Smooth muscle cell (in vitro differentiated cells): Measurements from ENCODE around the gene B4GALT2. TPM values are rescaled to one million over a fixed set of nuclear protein-coding genes. Genes with fewer than 3 reads are reported as not detected.
A peak's percentile ranks its signal among the peaks of the same experiment; 100 is the strongest.

Experiments
- DNase-seq: peaks from one replicate; lab custom pipeline; 2025; ENCODE audit not compliant: unreplicated experiment; lab: John Stamatoyannopoulos, UW
- H2AFZ ChIP-seq: fragments of 200-600 bp; sonication (generic); 2 replicates; pipeline ENCODE4 v1.6.0; 2016; ENCODE audit warnings: antibody characterized with exemption, low read depth, mild to moderate bottlenecking
- H3F3A ChIP-seq: fragments of 200-600 bp; sonication (generic); 2 replicates; pipeline ENCODE4 v1.6.0; 2017; ENCODE audit warnings: antibody characterized with exemption, low read depth
- H3K27ac ChIP-seq: fragments of 200-600 bp; sonication (generic); 2 replicates; pipeline ENCODE4 v1.5.1; 2016; ENCODE audit warnings: low read depth, mild to moderate bottlenecking
- H3K27me3 ChIP-seq: fragments of 200-600 bp; sonication (generic); 2 replicates; pipeline ENCODE4 v1.6.1; 2016; ENCODE audit warnings: low read depth, mild to moderate bottlenecking
- H3K36me3 ChIP-seq: fragments of 200-600 bp; sonication (generic); 2 replicates; pipeline ENCODE4 v1.5.1; 2016; ENCODE audit warnings: low read depth
- H3K4me1 ChIP-seq: fragments of 200-600 bp; sonication (generic); 2 replicates; pipeline ENCODE4 v1.5.1; 2016; ENCODE audit warnings: low read depth
- H3K4me2 ChIP-seq: fragments of 200-600 bp; sonication (generic); 2 replicates; pipeline ENCODE4 v1.6.0; 2016; ENCODE audit warnings: mild to moderate bottlenecking
- H3K4me3 ChIP-seq: fragments of 200-600 bp; sonication (generic); 2 replicates; pipeline ENCODE4 v1.5.1; 2016; ENCODE audit warnings: mild to moderate bottlenecking
- H3K79me2 ChIP-seq: fragments of 200-600 bp; sonication (generic); 2 replicates; pipeline ENCODE4 v1.6.0; 2016; ENCODE audit warnings: low read depth, mild to moderate bottlenecking
- H3K9ac ChIP-seq: fragments of 200-600 bp; sonication (generic); 2 replicates; pipeline ENCODE4 v1.6.0; 2016; ENCODE audit warnings: low read depth
- H3K9me3 ChIP-seq: fragments of 200-600 bp; sonication (generic); replicated peaks from 2 replicates; pipeline ENCODE4 v1.5.1; 2016; ENCODE audit warnings: low read depth
- H4K20me1 ChIP-seq: fragments of 200-600 bp; sonication (generic); 2 replicates; pipeline ENCODE4 v1.6.0; 2016; ENCODE audit warnings: low read depth
- WGBS: methylation state at CpG from one replicate; pipeline ENCODE4 v1.1.7; 2016; ENCODE audit warnings: low lambda C conversion rate; 5-methylcytosine and 5-hydroxymethylcytosine counted together
- polyA plus RNA-seq: library from polyadenylated mRNA; unstranded; fragments of >200 nt; fragmentation: Nextera tagmentation; extraction: Ambion mirVana; gene quantifications from 2 replicates; pipeline ENCODE4 v1.2.1, GENCODE V29; 2016
- total RNA-seq: library from RNA; depleted of rRNA; stranded (reverse); fragments of >200 nt; gene quantifications from 2 replicates; pipeline ENCODE4 v1.2.3, GENCODE V29; 2014
- TF ChIP-seq, protein P1 (sequence below): fragments of 200-600 bp; sonication (generic); IDR thresholded peaks from 2 replicates; pipeline ENCODE4 v1.5.1; 2017; ENCODE audit warnings: borderline replicate concordance, mild to moderate bottlenecking, antibody characterized with exemption; ENCODE audit not compliant: insufficient read depth, poor library complexity, severe bottlenecking

Gene B4GALT2
- total and polyA plus RNA-seq, 2 experiments from 2014 or later, result 52.4 to 135 TPM

DNA sequence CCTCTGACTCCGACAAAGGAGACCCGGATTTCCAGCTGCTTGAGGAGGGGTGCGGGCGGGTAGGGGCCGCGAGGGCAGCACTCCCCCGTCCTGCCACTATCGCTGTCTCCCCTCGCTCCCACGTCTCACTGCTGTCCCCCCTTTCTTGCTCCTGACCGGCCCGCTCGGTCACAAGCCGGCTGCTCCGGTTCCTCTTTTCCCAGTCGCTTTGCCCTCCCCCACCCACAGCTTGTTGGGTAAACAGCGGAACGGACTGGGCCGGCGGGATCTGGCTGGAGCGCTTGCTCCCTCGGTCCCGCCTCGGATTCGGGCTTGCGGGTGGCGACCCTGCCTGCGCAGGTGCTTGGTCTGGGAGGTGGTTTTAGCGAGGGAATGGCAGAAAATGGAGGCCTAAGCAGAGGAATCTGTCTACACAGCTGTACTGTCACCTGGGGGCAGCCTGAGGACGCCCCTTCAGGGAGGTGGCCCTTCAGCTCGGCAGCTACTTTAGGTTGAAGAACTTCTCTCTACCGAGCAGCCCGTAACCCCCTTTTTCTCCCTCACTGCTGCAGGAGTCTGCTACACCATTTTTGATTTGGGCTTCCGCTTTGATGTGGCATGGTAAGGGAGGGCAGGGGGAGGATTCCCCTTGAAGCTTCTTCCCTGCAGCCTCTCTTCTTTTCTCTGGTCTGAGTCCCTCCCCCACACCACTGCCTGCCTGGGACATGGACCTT, 3.6 kb upstream of the B4GALT2 start:
- H3K27ac ChIP-seq, result peak overlapping the region; percentile 83
- no peaks in the 10 kb centered on the region for H3K9me3 ChIP-seq
- H3K27me3 ChIP-seq, result no peaks in the 10 kb centered on the region
- H2AFZ ChIP-seq, result peak overlapping the region; percentile 70
- H3K4me3 ChIP-seq, result peak overlapping the region; percentile 81
- TF ChIP-seq, protein P1, sequence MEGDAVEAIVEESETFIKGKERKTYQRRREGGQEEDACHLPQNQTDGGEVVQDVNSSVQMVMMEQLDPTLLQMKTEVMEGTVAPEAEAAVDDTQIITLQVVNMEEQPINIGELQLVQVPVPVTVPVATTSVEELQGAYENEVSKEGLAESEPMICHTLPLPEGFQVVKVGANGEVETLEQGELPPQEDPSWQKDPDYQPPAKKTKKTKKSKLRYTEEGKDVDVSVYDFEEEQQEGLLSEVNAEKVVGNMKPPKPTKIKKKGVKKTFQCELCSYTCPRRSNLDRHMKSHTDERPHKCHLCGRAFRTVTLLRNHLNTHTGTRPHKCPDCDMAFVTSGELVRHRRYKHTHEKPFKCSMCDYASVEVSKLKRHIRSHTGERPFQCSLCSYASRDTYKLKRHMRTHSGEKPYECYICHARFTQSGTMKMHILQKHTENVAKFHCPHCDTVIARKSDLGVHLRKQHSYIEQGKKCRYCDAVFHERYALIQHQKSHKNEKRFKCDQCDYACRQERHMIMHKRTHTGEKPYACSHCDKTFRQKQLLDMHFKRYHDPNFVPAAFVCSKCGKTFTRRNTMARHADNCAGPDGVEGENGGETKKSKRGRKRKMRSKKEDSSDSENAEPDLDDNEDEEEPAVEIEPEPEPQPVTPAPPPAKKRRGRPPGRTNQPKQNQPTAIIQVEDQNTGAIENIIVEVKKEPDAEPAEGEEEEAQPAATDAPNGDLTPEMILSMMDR, result no peak
- peak overlapping the region; percentile 99 for H3K4me2 ChIP-seq
- peaks cover 36% of the 10 kb centered on the region for H4K20me1 ChIP-seq
- H3K9ac ChIP-seq, result peak overlapping the region; percentile 93
- H3K36me3 ChIP-seq, result no peaks in the 10 kb centered on the region
- H3K4me1 ChIP-seq, result peaks cover 24% of the 10 kb centered on the region
- no peak for DNase-seq
- H3F3A ChIP-seq, result peaks cover 19% of the 10 kb centered on the region
- peaks cover 30% of the 10 kb centered on the region for H3K79me2 ChIP-seq
- 4% methylated on average over 24 of the region's 34 CpGs for WGBS

DNA sequence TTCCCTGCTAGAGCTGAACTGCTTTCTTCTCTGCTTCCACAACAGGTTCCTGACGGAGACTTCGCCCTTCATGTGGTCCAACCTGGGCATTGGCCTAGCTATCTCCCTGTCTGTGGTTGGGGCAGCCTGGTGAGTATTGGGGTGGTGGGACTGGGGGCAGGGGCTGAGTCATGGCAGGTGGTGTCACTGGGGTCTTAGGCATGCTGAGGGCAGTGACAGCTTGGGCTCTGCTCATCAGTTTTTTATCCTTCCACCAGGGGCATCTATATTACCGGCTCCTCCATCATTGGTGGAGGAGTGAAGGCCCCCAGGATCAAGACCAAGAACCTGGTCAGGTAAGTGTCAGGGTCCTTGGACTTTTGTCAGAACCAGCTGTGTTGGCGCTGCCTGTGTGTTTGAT, 3.0 kb upstream of the B4GALT2 start:
- no peak overlapping the region for H3K27ac ChIP-seq
- H3K27me3 ChIP-seq, result no peaks in the 10 kb centered on the region
- peaks cover 40% of the 10 kb centered on the region for H4K20me1 ChIP-seq
- TF ChIP-seq, protein P1, result no peak
- peak overlapping the region; percentile 93 for H3K9ac ChIP-seq
- peak overlapping the region; percentile 81 for H3K4me3 ChIP-seq
- 89% methylated on average over 4 of the region's 4 CpGs for WGBS
- H3K4me2 ChIP-seq, result peak overlapping the region; percentile 99
- H2AFZ ChIP-seq, result no peak overlapping the region
- no peak for DNase-seq
- peaks cover 24% of the 10 kb centered on the region for H3K79me2 ChIP-seq
- H3K36me3 ChIP-seq, result no peaks in the 10 kb centered on the region
- no peaks in the 10 kb centered on the region for H3K9me3 ChIP-seq
- H3K4me1 ChIP-seq, result peaks cover 18% of the 10 kb centered on the region
- peaks cover 19% of the 10 kb centered on the region for H3F3A ChIP-seq

DNA sequence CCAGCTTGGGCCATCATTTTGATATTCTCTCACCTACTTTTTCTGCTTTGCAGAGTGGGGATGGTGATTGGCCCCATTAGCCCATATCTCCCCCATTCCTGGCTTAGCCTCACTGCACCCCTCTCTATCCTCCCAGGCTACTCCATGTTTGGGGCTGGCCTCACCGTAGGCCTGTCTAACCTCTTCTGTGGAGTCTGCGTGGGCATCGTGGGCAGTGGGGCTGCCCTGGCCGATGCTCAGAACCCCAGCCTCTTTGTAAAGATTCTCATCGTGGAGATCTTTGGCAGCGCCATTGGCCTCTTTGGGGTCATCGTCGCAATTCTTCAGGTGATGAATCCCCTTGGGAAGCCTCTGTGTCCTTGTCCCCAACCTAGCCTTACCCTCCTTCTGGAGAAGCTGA, 2.1 kb upstream of the B4GALT2 start:
- Histone ChIP-seq H3K4me2 (no peak overlapping the region), H3K4me3 (no peak overlapping the region), H3K27ac (no peak overlapping the region), H3K27me3 (no peaks in the 10 kb centered on the region), H4K20me1 (peaks cover 47% of the 10 kb centered on the region), H3F3A (peaks cover 19% of the 10 kb centered on the region), H3K9me3 (no peaks in the 10 kb centered on the region), H3K79me2 (peaks cover 30% of the 10 kb centered on the region), H3K9ac (no peak overlapping the region), H3K36me3 (no peaks in the 10 kb centered on the region), H2AFZ (no peak overlapping the region), H3K4me1 (peaks cover 18% of the 10 kb centered on the region)
- TF ChIP-seq, protein P1, result no peak
- 96% methylated on average over 8 of the region's 8 CpGs for WGBS
- DNase-seq, result no peak
